PC-3 (cell line): Measurements from ENCODE around the gene GPR83. TPM values are rescaled to one million over a fixed set of nuclear protein-coding genes. Genes with fewer than 3 reads are reported as not detected.

Source experiments
- ATAC-seq: fragments of 200-7000 bp; cut with Tn5 transposase; 2 replicates; pipeline ENCODE4 v1.9.1; 2020; ENCODE audit warnings: mild to moderate bottlenecking, moderate library complexity
- BruUV-seq: library from RNA; stranded (reverse); fragments of 400-500 nt; replicated peaks from 2 replicates; lab custom pipeline; 2021; lab: Mats Ljungman, UMichigan
- CTCF ChIA-PET: fragments of 300-600 bp; sonication (Branson Sonifier 250); formaldehyde crosslinking; loops from one replicate; lab custom pipeline; 2022; ENCODE audit warnings: antibody characterized with exemption; lab: Charles Lee
- POLR2A ChIA-PET: fragments of 300-600 bp; sonication (Branson Sonifier 250); formaldehyde crosslinking; loops from one replicate; lab custom pipeline; 2022; ENCODE audit warnings: antibody characterized with exemption; ENCODE audit not compliant: unreplicated experiment; lab: Charles Lee
- DNase-seq: peaks from one replicate; pipeline ENCODE4 v3.0.0-alpha.2; 2015
- H2AFZ ChIP-seq: fragments of 300-600 bp; sonication (generic); 2 replicates; pipeline ENCODE4 v1.6.0; 2016; ENCODE audit warnings: antibody characterized with exemption, low read length
- H3F3A ChIP-seq: fragments of 300-600 bp; sonication (generic); one replicate; pipeline ENCODE4 v1.6.0; 2017; ENCODE audit warnings: antibody characterized with exemption, low read length, control low read depth, mild to moderate bottlenecking; ENCODE audit not compliant: unreplicated experiment
- H3K27ac ChIP-seq: fragments of 300-600 bp; sonication (generic); 2 replicates; pipeline ENCODE4 v1.5.1; 2016; ENCODE audit warnings: mild to moderate bottlenecking, low read length
- H3K27me3 ChIP-seq: fragments of 300-600 bp; sonication (generic); 2 replicates; pipeline ENCODE4 v1.6.1; 2016; ENCODE audit warnings: low read length, mixed read lengths
- H3K36me3 ChIP-seq: fragments of 300-600 bp; sonication (generic); 2 replicates; pipeline ENCODE4 v1.6.1; 2016; ENCODE audit warnings: low read depth, mixed run types, low read length, mixed read lengths
- H3K4me1 ChIP-seq: fragments of 300-600 bp; sonication (generic); 2 replicates; pipeline ENCODE4 v1.5.1; 2016; ENCODE audit warnings: low read length; ENCODE audit not compliant: insufficient read depth
- H3K4me2 ChIP-seq: fragments of 300-600 bp; sonication (generic); 2 replicates; pipeline ENCODE4 v1.6.0; 2016; ENCODE audit warnings: low read length
- H3K4me3 ChIP-seq: fragments of 300-600 bp; sonication (generic); 2 replicates; pipeline ENCODE4 v1.5.1; 2016; ENCODE audit warnings: mild to moderate bottlenecking, low read length, mixed read lengths
- H3K79me2 ChIP-seq: fragments of 300-600 bp; sonication (generic); 2 replicates; pipeline ENCODE4 v1.6.1; 2017; ENCODE audit warnings: low read length, mixed read lengths
- H3K9ac ChIP-seq: fragments of 300-600 bp; sonication (generic); 2 replicates; pipeline ENCODE4 v1.6.0; 2016; ENCODE audit warnings: mild to moderate bottlenecking, low read length
- H3K9me2 ChIP-seq: fragments of 300-600 bp; sonication (generic); replicated peaks from 2 replicates; pipeline ENCODE4 v1.6.1; 2016; ENCODE audit warnings: mixed run types, low read length, mixed read lengths
- H3K9me3 ChIP-seq: fragments of 300-600 bp; sonication (generic); 2 replicates; pipeline ENCODE4 v1.6.1; 2016; ENCODE audit warnings: low read length, mixed read lengths
- H4K20me1 ChIP-seq: fragments of 300-600 bp; sonication (generic); 2 replicates; pipeline ENCODE4 v1.6.1; 2016; ENCODE audit warnings: low read length, mixed read lengths
- EZH2 ChIP-seq: fragments of 300-600 bp; sonication (generic); IDR thresholded peaks from one replicate; pipeline ENCODE4 v1.6.1; 2017; ENCODE audit warnings: antibody characterized with exemption, mild to moderate bottlenecking, low read length; ENCODE audit not compliant: unreplicated experiment
- EZH2phosphoT487 ChIP-seq: fragments of 300-600 bp; sonication (generic); IDR thresholded peaks from 2 replicates; pipeline ENCODE4 v1.6.1; 2018; ENCODE audit warnings: mild to moderate bottlenecking, antibody characterized with exemption, low read length, borderline replicate concordance
- intact Hi-C: fragments of 100-400 bp; cut with micrococcal nuclease; formaldehyde crosslinking; loops from 2 replicates; pipeline ENCODE4 v1.9.0; 2023
- total RNA-seq: library from RNA; depleted of rRNA; stranded (reverse); fragments of >200 nt; gene quantifications from 2 replicates; pipeline ENCODE4 v1.2.3, GENCODE V29; 2014
- TF ChIP-seq, protein P1 (sequence below): fragments of 300-600 bp; sonication (generic); conservative IDR thresholded peaks from 2 replicates; pipeline ENCODE4 v1.5.1; 2017; ENCODE audit warnings: antibody characterized with exemption, low read depth, mild to moderate bottlenecking, low read length

Gene GPR83
- total RNA-seq, 1 experiment from 2014 or later = not detected

- H2AFZ ChIP-seq = no peak overlapping the region
- no peak overlapping the region for H3K4me3 ChIP-seq
- no peaks in the 10 kb centered on the region for H3K9me2 ChIP-seq
- no peaks in the 10 kb centered on the region for H3K36me3 ChIP-seq
- no peaks in the 10 kb centered on the region for H3F3A ChIP-seq
- no peak overlapping the region for H3K9ac ChIP-seq
- ATAC-seq = no peak
- no peak for DNase-seq
- no peak for TF ChIP-seq EZH2phosphoT487
- TF ChIP-seq, protein P1, sequence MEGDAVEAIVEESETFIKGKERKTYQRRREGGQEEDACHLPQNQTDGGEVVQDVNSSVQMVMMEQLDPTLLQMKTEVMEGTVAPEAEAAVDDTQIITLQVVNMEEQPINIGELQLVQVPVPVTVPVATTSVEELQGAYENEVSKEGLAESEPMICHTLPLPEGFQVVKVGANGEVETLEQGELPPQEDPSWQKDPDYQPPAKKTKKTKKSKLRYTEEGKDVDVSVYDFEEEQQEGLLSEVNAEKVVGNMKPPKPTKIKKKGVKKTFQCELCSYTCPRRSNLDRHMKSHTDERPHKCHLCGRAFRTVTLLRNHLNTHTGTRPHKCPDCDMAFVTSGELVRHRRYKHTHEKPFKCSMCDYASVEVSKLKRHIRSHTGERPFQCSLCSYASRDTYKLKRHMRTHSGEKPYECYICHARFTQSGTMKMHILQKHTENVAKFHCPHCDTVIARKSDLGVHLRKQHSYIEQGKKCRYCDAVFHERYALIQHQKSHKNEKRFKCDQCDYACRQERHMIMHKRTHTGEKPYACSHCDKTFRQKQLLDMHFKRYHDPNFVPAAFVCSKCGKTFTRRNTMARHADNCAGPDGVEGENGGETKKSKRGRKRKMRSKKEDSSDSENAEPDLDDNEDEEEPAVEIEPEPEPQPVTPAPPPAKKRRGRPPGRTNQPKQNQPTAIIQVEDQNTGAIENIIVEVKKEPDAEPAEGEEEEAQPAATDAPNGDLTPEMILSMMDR = no peak
- no peak for TF ChIP-seq EZH2
- H3K79me2 ChIP-seq = no peaks in the 10 kb centered on the region
- CTCF ChIA-PET = no interaction called here
- no peak overlapping the region for H3K27ac ChIP-seq
- BruUV-seq = no TSS peak
- POLR2A ChIA-PET = no interaction called here
- H3K9me3 ChIP-seq = no peaks in the 10 kb centered on the region
- H4K20me1 ChIP-seq = no peaks in the 10 kb centered on the region
- H3K4me1 ChIP-seq = peaks cover 7% of the 10 kb centered on the region; the same call in 1 of the 2 replicates
- no peak overlapping the region for H3K4me2 ChIP-seq
- no peaks in the 10 kb centered on the region for H3K27me3 ChIP-seq
- intact Hi-C loops = no loop called here
These were observed 600 bp upstream of the GPR83 start for GRCh38 chr11:94401773-94402265.

GRCh38 chr11:94400457-94400838, 771 bp downstream of the GPR83 start:
- H3K27me3 ChIP-seq = peaks cover under 1% of the 10 kb centered on the region; the same call in 1 of the 2 replicates
- H3K9me3 ChIP-seq = no peaks in the 10 kb centered on the region
- no peak for ATAC-seq
- ChIA-PET CTCF (no interaction called here), POLR2A (no interaction called here)
- H3K4me1 ChIP-seq = peaks cover 7% of the 10 kb centered on the region; the same call in 1 of the 2 replicates
- H3K27ac ChIP-seq = no peak overlapping the region
- no peak overlapping the region for H2AFZ ChIP-seq
- no peaks in the 10 kb centered on the region for H3F3A ChIP-seq
- no peak overlapping the region for H3K9ac ChIP-seq
- no peak for DNase-seq
- intact Hi-C loops = no loop called here
- no peaks in the 10 kb centered on the region for H3K79me2 ChIP-seq
- no peak overlapping the region for H3K4me2 ChIP-seq
- H3K4me3 ChIP-seq = no peak overlapping the region
- TF ChIP-seq, protein P1 = no peak
- no peak for TF ChIP-seq EZH2phosphoT487
- no peak for TF ChIP-seq EZH2
- H3K36me3 ChIP-seq = no peaks in the 10 kb centered on the region
- no peaks in the 10 kb centered on the region for H3K9me2 ChIP-seq
- no TSS peak for BruUV-seq
- no peaks in the 10 kb centered on the region for H4K20me1 ChIP-seq

GRCh38 chr11:94400050-94400449, 1.2 kb downstream of the GPR83 start:
- Histone ChIP-seq H3K27me3 (peaks cover 4% of the 10 kb centered on the region; the same call in 1 of the 2 replicates), H3K36me3 (no peaks in the 10 kb centered on the region), H3K9me3 (no peaks in the 10 kb centered on the region), H3F3A (no peaks in the 10 kb centered on the region), H3K4me2 (no peak overlapping the region), H3K4me1 (peaks cover 7% of the 10 kb centered on the region; the same call in 1 of the 2 replicates), H3K79me2 (no peaks in the 10 kb centered on the region), H4K20me1 (no peaks in the 10 kb centered on the region), H2AFZ (no peak overlapping the region), H3K9ac (no peak overlapping the region), H3K9me2 (no peaks in the 10 kb centered on the region), H3K4me3 (no peak overlapping the region), H3K27ac (no peak overlapping the region)
- no peak for DNase-seq
- TF ChIP-seq, protein P1 = no peak
- TF ChIP-seq EZH2phosphoT487 = no peak
- TF ChIP-seq EZH2 = no peak
- ChIA-PET POLR2A (no interaction called here), CTCF (no interaction called here)
- no peak for ATAC-seq
- BruUV-seq = no TSS peak
- intact Hi-C loops = no loop called here
